ENCODE measurements around the gene RPS6KC1. TPM values are rescaled to one million over a fixed set of nuclear protein-coding genes. Genes with fewer than 3 reads are reported as not detected.

Gene RPS6KC1
- polyA plus RNA-seq, 3 donors: 8.9 to 16.0 (median 11.4) TPM

- H3K9me3 ChIP-seq (replicated peaks in 1 of 2; ENCODE audit: control insufficient read depth in 1 of 2, insufficient read depth in 1 of 2, low read length in 2 of 2): no peaks in the 10 kb centered on the region
- H3K4me3 ChIP-seq (replicated peaks in 1 of 3; ENCODE audit: low read depth in 2 of 3, low read length in 3 of 3): no peak overlapping the region
- DNase-seq: no peak
- peaks cover 2 to 23% of the 10 kb centered on the region in 2 donors for H3K36me3 ChIP-seq (replicated peaks in 1 of 2; ENCODE audit: control insufficient read depth in 1 of 2, insufficient read depth in 2 of 2, low read length in 2 of 2)
- TF ChIP-seq CTCF (IDR thresholded peaks at IDR 0.05): no peak
- H2AFZ ChIP-seq (ENCODE audit: insufficient read depth, low read depth, low read length, poor library complexity, severe bottlenecking): no peak overlapping the region
- no peaks in the 10 kb centered on the region for H3K79me2 ChIP-seq (ENCODE audit: insufficient read depth, low read length)
- peaks cover 2 to 8% (median 5%) of the 10 kb centered on the region in 7 donors for H3K9me3 Mint-ChIP-seq
- peaks cover 7% of the 10 kb centered on the region for H3K4me1 Mint-ChIP-seq
- no peaks in the 10 kb centered on the region for H3K27me3 ChIP-seq (ENCODE audit: control insufficient read depth in 2 of 2, insufficient read depth in 2 of 2, low read length in 2 of 2)
- peaks cover 8% of the 10 kb centered on the region for H4K20me1 ChIP-seq (ENCODE audit: insufficient read depth, low read length)
- peaks cover 15 to 31% of the 10 kb centered on the region in 2 donors for H3K36me3 Mint-ChIP-seq
- no peak overlapping the region for H3K9ac ChIP-seq (ENCODE audit: insufficient read depth, low read length, poor library complexity, severe bottlenecking)
- no peak overlapping the region for H3K4me3 Mint-ChIP-seq
- WGBS (ENCODE audit: insufficient coverage): no CpG with 5 or more reads among the region's 5 CpGs
- no peak overlapping the region for H3K4me2 ChIP-seq (replicated peaks; ENCODE audit: extremely low read depth, low read length, poor library complexity, severe bottlenecking)
- intact Hi-C loops (cut with micrococcal nuclease): no loop called here
- H3K27ac Mint-ChIP-seq: no peak overlapping the region
- peaks cover 0 to 3% (median 0%) of the 10 kb centered on the region in 3 donors for H3K27me3 Mint-ChIP-seq (ENCODE audit: low read depth in 3 of 3)
- H3K27ac ChIP-seq (ENCODE audit: low read depth in 1 of 2, low read length in 2 of 2): no peak overlapping the region
- no peaks in the 10 kb centered on the region for H3K4me1 ChIP-seq (ENCODE audit: control insufficient read depth in 1 of 2, insufficient read depth in 2 of 2, low read length in 2 of 2)
These were observed 85.3 kb downstream of the RPS6KC1 start for GRCh38 chr1:213136190-213136917.

DNA sequence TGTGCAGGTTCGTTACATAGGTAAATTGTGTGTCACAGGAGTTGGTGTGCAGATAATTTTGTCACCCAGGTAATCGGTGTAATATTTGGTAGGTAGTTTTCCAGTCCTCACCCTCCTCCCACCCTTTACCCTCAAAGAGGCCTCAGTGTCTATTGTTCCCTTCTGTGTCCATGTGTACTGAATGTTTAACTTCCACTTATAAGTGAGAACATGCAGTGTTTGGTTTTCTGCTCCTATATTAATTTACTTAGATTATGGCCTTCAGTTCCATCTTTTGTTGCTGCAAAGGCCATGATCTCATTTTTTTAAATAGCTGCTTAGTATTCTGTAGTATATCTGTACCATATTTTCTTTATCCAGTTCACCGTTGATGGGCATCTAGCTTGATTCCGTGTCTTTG lies 87.3 kb downstream of the RPS6KC1 start:
- Histone ChIP-seq H3K4me1 (ENCODE audit: control insufficient read depth in 1 of 2, insufficient read depth in 2 of 2, low read length in 2 of 2) (no peaks in the 10 kb centered on the region), H3K27ac (ENCODE audit: low read depth in 1 of 2, low read length in 2 of 2) (no peak overlapping the region), H4K20me1 (ENCODE audit: insufficient read depth, low read length) (peaks cover 8% of the 10 kb centered on the region), H3K9ac (ENCODE audit: insufficient read depth, low read length, poor library complexity, severe bottlenecking) (no peak overlapping the region), H2AFZ (ENCODE audit: insufficient read depth, low read depth, low read length, poor library complexity, severe bottlenecking) (no peak overlapping the region), H3K27me3 (ENCODE audit: control insufficient read depth in 2 of 2, insufficient read depth in 2 of 2, low read length in 2 of 2) (no peaks in the 10 kb centered on the region), H3K9me3 (replicated peaks in 1 of 2; ENCODE audit: control insufficient read depth in 1 of 2, insufficient read depth in 1 of 2, low read length in 2 of 2) (no peaks in the 10 kb centered on the region), H3K79me2 (ENCODE audit: insufficient read depth, low read length) (no peaks in the 10 kb centered on the region), H3K4me3 (replicated peaks in 1 of 3; ENCODE audit: low read depth in 2 of 3, low read length in 3 of 3) (no peak overlapping the region), H3K4me2 (replicated peaks; ENCODE audit: extremely low read depth, low read length, poor library complexity, severe bottlenecking) (no peak overlapping the region), H3K36me3 (replicated peaks in 1 of 2; ENCODE audit: control insufficient read depth in 1 of 2, insufficient read depth in 2 of 2, low read length in 2 of 2) (peaks cover 2 to 23% of the 10 kb centered on the region in 2 donors)
- Mint-ChIP-seq H3K4me3 (no peak overlapping the region), H3K27me3 (ENCODE audit: low read depth in 3 of 3) (peaks cover 0 to 3% (median 0%) of the 10 kb centered on the region in 3 donors), H3K36me3 (peaks cover 26 to 40% of the 10 kb centered on the region in 2 donors), H3K27ac (no peak overlapping the region), H3K9me3 (peaks cover 3 to 13% (median 5%) of the 10 kb centered on the region in 7 donors), H3K4me1 (peaks cover 7% of the 10 kb centered on the region)
- no peak for DNase-seq
- no CpG with 5 or more reads among the region's 4 CpGs for WGBS (ENCODE audit: insufficient coverage)
- TF ChIP-seq CTCF (IDR thresholded peaks at IDR 0.05): no peak
- intact Hi-C loops (cut with micrococcal nuclease): no loop called here
